ENCODE measurements around the gene PTPRD.

PTPRD gene

GRCh38 chr9:9771314-9771713, 841.5 kb downstream of the PTPRD start:
- no peak for DNase-seq

GRCh38 chr9:9764821-9765220, 848.0 kb downstream of the PTPRD start:
- no peak for DNase-seq

- no peak for DNase-seq
These were observed 858.6 kb downstream of the PTPRD start for GRCh38 chr9:9754186-9754585.

- no peak for DNase-seq
These were observed 859.5 kb downstream of the PTPRD start for GRCh38 chr9:9753266-9753665.

GRCh38 chr9:9752722-9753121, 860.1 kb downstream of the PTPRD start:
- no peak for DNase-seq

GRCh38 chr9:9751996-9752395, 860.8 kb downstream of the PTPRD start:
- no peak for DNase-seq

- no peak for DNase-seq
These were observed 862.1 kb downstream of the PTPRD start for GRCh38 chr9:9750719-9751118.

- no peak for DNase-seq
These were observed 863.2 kb downstream of the PTPRD start for GRCh38 chr9:9749591-9749990.

- DNase-seq: no peak
These were observed 865.0 kb downstream of the PTPRD start for GRCh38 chr9:9747787-9748186.

GRCh38 chr9:9746826-9747225, 866.0 kb downstream of the PTPRD start:
- no peak for DNase-seq

GRCh38 chr9:9743822-9744221, 869.0 kb downstream of the PTPRD start:
- no peak for DNase-seq

- DNase-seq: no peak
These were observed 882.6 kb downstream of the PTPRD start for GRCh38 chr9:9730174-9730573.

- no peak for DNase-seq
These were observed 883.7 kb downstream of the PTPRD start for GRCh38 chr9:9729082-9729481.

GRCh38 chr9:9719373-9720112, 893.3 kb downstream of the PTPRD start:
- DNase-seq: no peak

- no peak for DNase-seq
These were observed 894.1 kb downstream of the PTPRD start for GRCh38 chr9:9718691-9719090.

GRCh38 chr9:9679433-9679832, 933.4 kb downstream of the PTPRD start:
- no peak for DNase-seq

GRCh38 chr9:9674461-9674860, 938.3 kb downstream of the PTPRD start:
- DNase-seq: no peak

- DNase-seq: peak in 1 of 56 donors; percentile 1
These were observed 942.3 kb downstream of the PTPRD start for GRCh38 chr9:9670454-9670853.

- no peak for DNase-seq
These were observed 967.8 kb downstream of the PTPRD start for GRCh38 chr9:9645006-9645405.

GRCh38 chr9:9631284-9631683, 981.5 kb downstream of the PTPRD start:
- DNase-seq: no peak

GRCh38 chr9:9625248-9625647, 987.6 kb downstream of the PTPRD start:
- no peak for DNase-seq

- DNase-seq: no peak
These were observed 989.3 kb downstream of the PTPRD start for GRCh38 chr9:9623506-9623905.

- no peak for DNase-seq
These were observed 991.4 kb downstream of the PTPRD start for GRCh38 chr9:9621355-9621940.

Data from nucleus accumbens (tissue), 56 donors.